Renal cortical epithelial cell (primary cell): ENCODE results near the gene MMUT. TPM values are rescaled to one million over a fixed set of nuclear protein-coding genes. Genes with fewer than 3 reads are reported as not detected.
"Not testable (repeated sequence)": the region's sequence is repeated elsewhere in the genome, so short reads cannot be mapped to it uniquely, and the experiment has no call there.

Experiments
- DNase-seq: peaks from one replicate; pipeline ENCODE4 v3.0.0-alpha.2; 2011; ENCODE audit warnings: low read depth
- total RNA-seq: library from RNA; depleted of rRNA; stranded (reverse); fragments of >200 nt; gene quantifications from 2 replicates; pipeline ENCODE4 v1.2.3, GENCODE V29; 2014

The MMUT gene
- total RNA-seq, result 15.6 and 24.8 TPM in 2 replicates

- peak; percentile 91 for DNase-seq
Observed at GRCh38 chr6:49462927-49463611, at the start of gene MMUT, which contains the start of gene CENPQ. Gene MMUT (minus strand): TSS chr6:49463253. CDS start chr6:49459466, 3,787 bp downstream. Gene CENPQ (plus strand): TSS chr6:49463370. CDS start chr6:49470177, 6,807 bp downstream.

GRCh38 chr6:49509342-49509741 lies 46.3 kb upstream of the MMUT start:
- DNase-seq, result no peak

GRCh38 chr6:49506569-49507111 lies 43.6 kb upstream of the MMUT start:
- DNase-seq, result peak; percentile 89

GRCh38 chr6:49504666-49505065 lies 41.6 kb upstream of the MMUT start:
- DNase-seq, result no peak

- DNase-seq, result no peak
Observed at GRCh38 chr6:49499623-49500022, 36.6 kb upstream of the MMUT start, which contains the start of gene GLYATL3. Gene GLYATL3 (plus strand): TSS chr6:49499923. CDS start chr6:49511991, 12,068 bp downstream.

- DNase-seq, result no peak
Observed at GRCh38 chr6:49499126-49499525, 36.1 kb upstream of the MMUT start.

GRCh38 chr6:49497304-49497703 lies 34.3 kb upstream of the MMUT start:
- no peak for DNase-seq

GRCh38 chr6:49490633-49491032 lies 27.6 kb upstream of the MMUT start:
- no peak for DNase-seq

- DNase-seq, result not testable (repeated sequence)
Observed at GRCh38 chr6:49483380-49483779, 20.3 kb upstream of the MMUT start.

GRCh38 chr6:49481846-49482245 lies 18.8 kb upstream of the MMUT start:
- not testable (repeated sequence) for DNase-seq

- DNase-seq, result peak; percentile 58
Observed at GRCh38 chr6:49479308-49479970, 16.4 kb upstream of the MMUT start.

- not testable (repeated sequence) for DNase-seq
Observed at GRCh38 chr6:49476564-49476963, 13.5 kb upstream of the MMUT start.

- no peak for DNase-seq
Observed at GRCh38 chr6:49468042-49468441, 5.0 kb upstream of the MMUT start.

GRCh38 chr6:49464691-49465090 lies 1.6 kb upstream of the MMUT start:
- no peak for DNase-seq

GRCh38 chr6:49463612-49463967 lies 537 bp upstream of the MMUT start:
- DNase-seq, result no peak

- DNase-seq, result no peak
Observed at GRCh38 chr6:49462599-49462926, 490 bp downstream of the MMUT start.

- peak; percentile 58 for DNase-seq
Observed at GRCh38 chr6:49462071-49462470, 982 bp downstream of the MMUT start.

- peak; percentile 9 for DNase-seq
Observed at GRCh38 chr6:49457771-49458170, 5.3 kb downstream of the MMUT start.

GRCh38 chr6:49454787-49455709 lies 8.0 kb downstream of the MMUT start:
- no peak for DNase-seq

- DNase-seq, result peak; percentile 11
Observed at GRCh38 chr6:49453221-49453620, 9.8 kb downstream of the MMUT start.

GRCh38 chr6:49430866-49431265 lies 32.2 kb downstream of the MMUT start:
- DNase-seq, result no peak

GRCh38 chr6:49430187-49430586 lies 32.9 kb downstream of the MMUT start:
- DNase-seq, result no peak
